ENCODE data around the gene NPAS1. TPM values are rescaled to one million over a fixed set of nuclear protein-coding genes. Genes with fewer than 3 reads are reported as not detected.

The NPAS1 gene
- total and polyA plus RNA-seq, 2 of the 13 experiments (the other 11 are each of a cell fraction or from before 2014, with no cell fraction given) = 0.35 to 2.9 TPM

- TF ChIP-seq HNF4G (IDR thresholded peaks at IDR 0.05; ENCODE audit: borderline replicate concordance, low read depth, low read length) = no peak
- 0 out of 2 replicates have a peak, but pooled peaks have one; percentile 34 for TF ChIP-seq HNF4G (CRISPR knock-in tag; IDR thresholded peaks at IDR 0.05; ENCODE audit: borderline replicate concordance, low read depth)
- TF ChIP-seq, protein P1, sequence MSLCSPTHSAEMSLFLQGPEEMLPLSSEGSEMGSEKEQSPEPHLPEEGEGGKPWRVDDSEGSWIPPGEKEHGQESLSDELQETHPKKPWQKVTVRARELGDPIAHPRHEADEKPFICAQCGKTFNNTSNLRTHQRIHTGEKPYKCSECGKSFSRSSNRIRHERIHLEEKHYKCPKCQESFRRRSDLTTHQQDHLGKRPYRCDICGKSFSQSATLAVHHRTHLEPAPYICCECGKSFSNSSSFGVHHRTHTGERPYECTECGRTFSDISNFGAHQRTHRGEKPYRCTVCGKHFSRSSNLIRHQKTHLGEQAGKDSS (CRISPR knock-in tag; IDR thresholded peaks at IDR 0.05; ENCODE audit: borderline replicate concordance, low read depth) = no peak
- TF ChIP-seq ZNF510 (CRISPR knock-in tag; IDR thresholded peaks at IDR 0.05; ENCODE audit: low read depth) = no peak
- no peak for TF ChIP-seq KDM1A (CRISPR knock-in tag; IDR thresholded peaks at IDR 0.05)
- TF ChIP-seq DZIP1 (CRISPR knock-in tag; IDR thresholded peaks at IDR 0.05) = no peak
- peak; percentile 92 for TF ChIP-seq KDM3A (CRISPR knock-in tag; IDR thresholded peaks at IDR 0.05; ENCODE audit: low read depth)
- TF ChIP-seq ZFP37 (CRISPR knock-in tag; IDR thresholded peaks at IDR 0.05; ENCODE audit: borderline replicate concordance) = no peak
- TF ChIP-seq MED1 (CRISPR knock-in tag; IDR thresholded peaks at IDR 0.05) = peak; percentile 23; the same call in 1 of the 2 replicates
- no peak for TF ChIP-seq KLF9 (CRISPR knock-in tag; IDR thresholded peaks at IDR 0.05; ENCODE audit: low read depth)
- peak; percentile 4 for TF ChIP-seq AGO2 (optimal IDR thresholded peaks at IDR 0.05; ENCODE audit: low read depth, low read length)
- TF ChIP-seq HMGXB4 (CRISPR knock-in tag; IDR thresholded peaks at IDR 0.05; ENCODE audit: borderline replicate concordance in 1 of 2, low read depth in 1 of 2) = peak in 1 of 2 experiments; percentile 70; a peak in 1 of 4 replicates
- TF ChIP-seq ZFY (CRISPR knock-in tag; IDR thresholded peaks at IDR 0.05) = no peak
- no peak for TF ChIP-seq SRY (CRISPR knock-in tag; IDR thresholded peaks at IDR 0.05)
- TF ChIP-seq, protein P2, sequence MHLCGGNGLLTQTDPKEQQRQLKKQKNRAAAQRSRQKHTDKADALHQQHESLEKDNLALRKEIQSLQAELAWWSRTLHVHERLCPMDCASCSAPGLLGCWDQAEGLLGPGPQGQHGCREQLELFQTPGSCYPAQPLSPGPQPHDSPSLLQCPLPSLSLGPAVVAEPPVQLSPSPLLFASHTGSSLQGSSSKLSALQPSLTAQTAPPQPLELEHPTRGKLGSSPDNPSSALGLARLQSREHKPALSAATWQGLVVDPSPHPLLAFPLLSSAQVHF (CRISPR knock-in tag; IDR thresholded peaks at IDR 0.05) = no peak
These were observed 28.5 kb upstream of the NPAS1 start (continued) for GRCh38 chr19:46990991-46991676.
